Smooth muscle cell of the umbilical artery (primary cell): ENCODE measurements around the gene COL1A1. TPM values are rescaled to one million over a fixed set of nuclear protein-coding genes. Genes with fewer than 3 reads are reported as not detected.

ENCODE experiments used
- total RNA-seq: library from RNA; depleted of rRNA; stranded (reverse); fragments of >200 nt; gene quantifications from 2 replicates; pipeline ENCODE4 v1.2.3, GENCODE V29; 2014

COL1A1 gene
- total RNA-seq = 2,683 and 6,310 TPM in 2 replicates

GRCh38 chr17:50201276-50201854 lies at the start of gene COL1A1:
COL1A1 (minus strand) TSS chr17:50201631; CDS start chr17:50201513, 118 bp downstream.

GRCh38 chr17:50165867-50166517 lies 35.4 kb downstream of the COL1A1 start, which contains the start of gene SGCA:
SGCA (plus strand) TSS chr17:50166005; CDS start chr17:50166041, 36 bp downstream.

GRCh38 chr17:50150354-50151040 lies 50.9 kb downstream of the COL1A1 start, which contains the start of gene PPP1R9B:
PPP1R9B (minus strand) TSS chr17:50150677; CDS start chr17:50150513, 164 bp downstream.

Other genes with a start within 250 kb of the COL1A1 start
- gene DLX4, start 232.4 kb downstream of the COL1A1 start, total RNA-seq = not detected in 2 replicates
- gene DLX3, start 206.4 kb downstream of the COL1A1 start, total RNA-seq = not detected in 2 replicates
- 114 and 588 TPM in 2 replicates for gene ITGA3, start 145.5 kb downstream of the COL1A1 start, total RNA-seq
- gene PDK2, start 106.3 kb downstream of the COL1A1 start, total RNA-seq = 13.1 and 16.1 TPM in 2 replicates
- gene SAMD14, start 71.5 kb downstream of the COL1A1 start, total RNA-seq = 5.3 and 6.6 TPM in 2 replicates
- 29.4 and 36.7 TPM in 2 replicates for gene PPP1R9B, start 51.0 kb downstream of the COL1A1 start, total RNA-seq
- gene SGCA, start 35.6 kb downstream of the COL1A1 start, total RNA-seq = 1.5 and 2.1 TPM in 2 replicates
- 0.09 TPM in 1 of 2 replicates, not detected in the other for gene TMEM92, start 72.8 kb upstream of the COL1A1 start, total RNA-seq
- 65.6 and 108 TPM in 2 replicates for gene XYLT2, start 144.5 kb upstream of the COL1A1 start, total RNA-seq
- gene MRPL27, start 171.6 kb upstream of the COL1A1 start, total RNA-seq = 26.2 and 56.7 TPM in 2 replicates
- 0.59 and 4.3 TPM in 2 replicates for gene EME1, start 171.6 kb upstream of the COL1A1 start, total RNA-seq
- gene LRRC59, start 195.9 kb upstream of the COL1A1 start, total RNA-seq = 157 and 297 TPM in 2 replicates
- 28.2 and 28.5 TPM in 2 replicates for gene ACSF2, start 224.6 kb upstream of the COL1A1 start, total RNA-seq